Caco-2 (cell line): Measurements from ENCODE around the gene ARHGAP25. TPM values are rescaled to one million over a fixed set of nuclear protein-coding genes. Genes with fewer than 3 reads are reported as not detected.

Experiments
- BruUV-seq: library from RNA; stranded (reverse); fragments of 400-500 nt; replicated peaks from 2 replicates; lab custom pipeline; 2021; lab: Mats Ljungman, UMichigan
- CTCF ChIA-PET: fragments of 300-600 bp; sonication (Branson Sonifier 250); formaldehyde crosslinking; loops from one replicate; lab custom pipeline; 2022; ENCODE audit warnings: antibody characterized with exemption; lab: Charles Lee
- POLR2A ChIA-PET: fragments of 300-600 bp; sonication (Branson Sonifier 250); formaldehyde crosslinking; loops from one replicate; lab custom pipeline; 2022; ENCODE audit warnings: antibody characterized with exemption; lab: Charles Lee
- DNase-seq, 2 experiments: peaks; one replicate each; pipeline versions ENCODE4 v3.0.0 to v3.0.0-alpha.2; 2020 to 2022
- H3K27me3 ChIP-seq: replicated peaks from 2 replicates; pipeline ENCODE4 v1.6.0; 2011; ENCODE audit warnings: low read length; ENCODE audit not compliant: control insufficient read depth, insufficient read depth
- H3K36me3 ChIP-seq: 2 replicates; pipeline ENCODE4 v1.5.1; 2011; ENCODE audit warnings: low read length; ENCODE audit not compliant: control insufficient read depth, insufficient read depth
- H3K4me1 ChIP-seq: fragments of 250-450 bp; sonication (Bioruptor Pico); 2 replicates; pipeline ENCODE4 v1.5.1; 2020; ENCODE audit warnings: mild to moderate bottlenecking
- H3K4me3 ChIP-seq: 2 replicates; pipeline ENCODE4 v1.5.1; 2011; ENCODE audit warnings: low read depth, mild to moderate bottlenecking, control low read depth, low read length
- H3K9me3 ChIP-seq: fragments of 250-450 bp; sonication (Bioruptor Pico); 2 replicates; pipeline ENCODE4 v1.5.1; 2020; ENCODE audit warnings: mild to moderate bottlenecking, moderate library complexity
- H3K27ac Mint-ChIP-seq: one replicate; pipeline ENCODE4 v1.8.0; 2022; ENCODE audit warnings: mixed read lengths; ENCODE audit not compliant: unreplicated experiment
- H3K27me3 Mint-ChIP-seq: one replicate; pipeline ENCODE4 v1.8.0; 2022; ENCODE audit warnings: mixed read lengths; ENCODE audit not compliant: insufficient read depth, unreplicated experiment
- H3K36me3 Mint-ChIP-seq: one replicate; pipeline ENCODE4 v1.8.0; 2022; ENCODE audit warnings: mild to moderate bottlenecking, mixed read lengths; ENCODE audit not compliant: insufficient read depth, unreplicated experiment
- H3K4me1 Mint-ChIP-seq: one replicate; pipeline ENCODE4 v1.8.0; 2022; ENCODE audit warnings: low read depth, mixed read lengths; ENCODE audit not compliant: unreplicated experiment
- H3K4me3 Mint-ChIP-seq: one replicate; pipeline ENCODE4 v1.8.0; 2022; ENCODE audit warnings: mild to moderate bottlenecking, moderate library complexity, mixed read lengths; ENCODE audit not compliant: unreplicated experiment
- H3K9me3 Mint-ChIP-seq: one replicate; pipeline ENCODE4 v1.8.0; 2022; ENCODE audit warnings: mixed read lengths; ENCODE audit not compliant: unreplicated experiment
- CTCF ChIP-seq, 2 experiments: fragments of 200-600 bp in 1 of 2; IDR thresholded peaks; 1 replicate in 1 of 2; 2 replicates in 1 of 2; pipeline versions ENCODE4 v1.5.1 to v1.8.0; 2011 to 2022; ENCODE audit warnings: antibody characterized with exemption in 1 of 2, control low read depth in 1 of 2, inconsistent platforms in 1 of 2, low read depth in 1 of 2, low read length in 1 of 2, mild to moderate bottlenecking in 1 of 2, moderate library complexity in 1 of 2; ENCODE audit not compliant: insufficient read depth in 1 of 2, severe bottlenecking in 1 of 2, unreplicated experiment in 1 of 2
- intact Hi-C: fragments of 100-400 bp; cut with micrococcal nuclease; formaldehyde crosslinking; loops from one replicate; pipeline ENCODE4 v1.10.0; 2022; ENCODE audit not compliant: unreplicated experiment
- total RNA-seq: library from RNA; stranded (reverse); gene quantifications from 2 replicates; pipeline ENCODE4 v1.2.3, GENCODE V29; 2022

Gene ARHGAP25
- total RNA-seq, 1 experiment from 2014 or later: 0.48 TPM

- H3K36me3 ChIP-seq: no peaks in the 10 kb centered on the region
- Mint-ChIP-seq H3K27ac (no peak overlapping the region), H3K36me3 (no peaks in the 10 kb centered on the region), H3K27me3 (peaks cover 11% of the 10 kb centered on the region), H3K9me3 (no peaks in the 10 kb centered on the region), H3K4me1 (no peaks in the 10 kb centered on the region), H3K4me3 (no peak overlapping the region)
- H3K9me3 ChIP-seq: no peaks in the 10 kb centered on the region
- no TSS peak for BruUV-seq
- no peaks in the 10 kb centered on the region for H3K4me1 ChIP-seq
- H3K4me3 ChIP-seq: no peak overlapping the region
- TF ChIP-seq CTCF (IDR thresholded peaks at IDR 0.05; ENCODE audit: insufficient read depth in 1 of 2, low read depth in 1 of 2, low read length in 1 of 2, severe bottlenecking in 1 of 2, unreplicated experiment in 1 of 2): no peak
- CTCF ChIA-PET: interaction anchor here (2.1 kb wide), 1 partner anchor 44 kb away, joined by 7 read pairs; no protein-coding TSS in a partner anchor
- no peak for DNase-seq
- intact Hi-C loops: loop anchor here (5.0 kb wide), 1 partner anchor 84 kb away; no protein-coding TSS in a partner anchor
- POLR2A ChIA-PET: no interaction called here
- H3K27me3 ChIP-seq: no peaks in the 10 kb centered on the region
Measured at GRCh38 chr2:68753318-68753717, 18.7 kb downstream of the ARHGAP25 start.

GRCh38 chr2:68755071-68755470, 20.5 kb downstream of the ARHGAP25 start:
- peaks cover 19% of the 10 kb centered on the region for H3K27me3 Mint-ChIP-seq
- Histone ChIP-seq H3K4me3 (no peak overlapping the region), H3K36me3 (no peaks in the 10 kb centered on the region), H3K27me3 (no peaks in the 10 kb centered on the region), H3K4me1 (no peaks in the 10 kb centered on the region), H3K9me3 (no peaks in the 10 kb centered on the region)
- no peak for TF ChIP-seq CTCF (IDR thresholded peaks at IDR 0.05; ENCODE audit: insufficient read depth in 1 of 2, low read depth in 1 of 2, low read length in 1 of 2, severe bottlenecking in 1 of 2, unreplicated experiment in 1 of 2)
- H3K36me3 Mint-ChIP-seq: no peaks in the 10 kb centered on the region
- ChIA-PET POLR2A (no interaction called here), CTCF (no interaction called here)
- no peak overlapping the region for H3K27ac Mint-ChIP-seq
- no peak overlapping the region for H3K4me3 Mint-ChIP-seq
- DNase-seq: no peak
- no peaks in the 10 kb centered on the region for H3K9me3 Mint-ChIP-seq
- H3K4me1 Mint-ChIP-seq: no peaks in the 10 kb centered on the region
- no TSS peak for BruUV-seq
- intact Hi-C loops: no loop called here

DNA sequence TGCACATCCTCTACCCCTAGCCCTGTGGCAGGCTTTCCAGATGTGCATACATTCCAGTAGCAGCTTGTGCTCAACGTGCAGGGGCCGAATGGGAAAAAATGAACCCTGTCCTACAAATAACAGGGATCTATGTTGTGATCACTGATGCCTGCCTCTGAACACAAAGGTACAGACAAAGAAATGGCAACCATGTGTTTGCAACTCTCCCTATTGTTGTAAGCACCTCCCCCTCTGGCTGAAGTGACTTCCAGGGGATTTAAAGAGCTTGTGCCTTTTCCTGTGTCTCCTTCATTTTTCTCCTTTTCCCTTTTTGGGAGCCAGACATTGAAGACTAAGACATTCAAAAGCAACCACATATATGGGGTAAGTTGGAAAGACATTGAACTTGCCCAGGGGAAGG, 21.6 kb downstream of the ARHGAP25 start:
- Mint-ChIP-seq H3K27ac (no peak overlapping the region), H3K9me3 (no peaks in the 10 kb centered on the region), H3K4me1 (no peaks in the 10 kb centered on the region), H3K4me3 (no peak overlapping the region), H3K36me3 (no peaks in the 10 kb centered on the region), H3K27me3 (peaks cover 19% of the 10 kb centered on the region)
- TF ChIP-seq CTCF (IDR thresholded peaks at IDR 0.05; ENCODE audit: insufficient read depth in 1 of 2, low read depth in 1 of 2, low read length in 1 of 2, severe bottlenecking in 1 of 2, unreplicated experiment in 1 of 2): no peak
- intact Hi-C loops: no loop called here
- no peak overlapping the region for H3K4me3 ChIP-seq
- ChIA-PET CTCF (interaction anchor here (0.5 to 1.3 kb wide), 2 partner anchors 146 to 169 kb away, joined by 3 to 4 read pairs; no protein-coding TSS in a partner anchor), POLR2A (no interaction called here)
- no peaks in the 10 kb centered on the region for H3K9me3 ChIP-seq
- BruUV-seq: no TSS peak
- H3K4me1 ChIP-seq: no peaks in the 10 kb centered on the region
- H3K36me3 ChIP-seq: no peaks in the 10 kb centered on the region
- DNase-seq: no peak
- no peaks in the 10 kb centered on the region for H3K27me3 ChIP-seq
